GM19023 (cell line): ENCODE measurements around the gene GTPBP10.

Experiments used
- ATAC-seq: cut with Tn5 transposase; IDR thresholded peaks from one replicate; pipeline ENCODE4 v1.9.1; 2021; ENCODE audit warnings: mild to moderate bottlenecking, moderate library complexity; ENCODE audit not compliant: unreplicated experiment

The GTPBP10 gene

DNA sequence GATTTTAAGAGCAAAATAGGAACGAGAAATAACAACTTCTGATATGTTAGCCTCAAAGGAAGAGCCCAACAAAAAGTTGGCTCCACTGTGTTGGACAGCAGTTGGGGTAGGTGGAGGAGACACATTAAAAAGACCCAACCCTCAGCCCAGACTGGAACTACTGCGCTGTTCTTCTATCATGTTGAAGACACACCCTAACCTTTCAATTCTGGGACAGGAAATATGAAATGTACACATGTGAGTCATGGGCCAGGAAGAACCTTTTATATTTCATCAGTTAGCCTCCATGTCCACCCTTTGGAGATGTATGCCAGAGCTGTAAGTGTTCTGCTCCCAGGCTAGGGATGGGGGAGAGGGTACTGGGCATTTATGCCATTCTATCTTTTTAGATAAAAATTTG lies 78.9 kb downstream of the GTPBP10 start:
- ATAC-seq = no peak

DNA sequence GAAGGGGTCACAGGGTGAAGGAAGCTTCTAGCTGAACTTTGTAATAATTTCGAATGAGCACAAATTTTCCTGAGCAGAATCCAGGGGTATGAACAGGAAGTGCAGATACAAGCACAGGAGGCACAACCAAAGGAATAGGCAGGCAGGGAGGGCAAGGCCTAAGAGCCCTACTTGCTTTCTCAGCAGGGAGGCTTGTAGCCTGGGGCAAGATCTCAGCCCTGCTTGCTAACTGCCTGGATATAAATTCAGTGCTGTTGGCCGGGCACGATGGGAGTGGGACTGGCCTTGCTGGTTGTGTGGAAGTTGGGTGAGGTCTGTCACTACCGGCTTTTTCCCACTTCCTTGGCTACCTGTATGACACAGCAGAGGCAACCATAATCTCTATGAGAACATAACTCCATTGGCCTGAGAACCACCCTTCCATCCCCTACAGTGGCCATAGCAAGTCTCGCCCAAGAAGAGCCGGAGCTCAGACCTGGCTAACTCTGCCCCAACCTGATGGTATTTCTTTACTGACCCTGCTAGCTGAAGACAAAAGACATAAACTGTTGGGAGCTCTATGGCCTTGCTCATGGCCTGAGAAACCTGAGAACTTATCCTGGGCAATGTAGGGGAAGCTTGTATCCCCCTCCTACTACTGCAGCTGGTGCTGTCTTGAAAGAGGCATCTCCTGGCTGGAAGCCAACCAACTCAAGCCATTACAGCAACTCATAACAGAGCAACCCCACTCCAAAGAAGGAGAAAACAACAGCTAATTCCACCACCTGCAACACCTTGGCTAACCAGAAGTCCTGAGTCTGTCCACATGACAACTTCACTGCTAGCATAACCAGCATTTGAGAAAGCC lies 84.3 kb downstream of the GTPBP10 start:
- no peak for ATAC-seq

DNA sequence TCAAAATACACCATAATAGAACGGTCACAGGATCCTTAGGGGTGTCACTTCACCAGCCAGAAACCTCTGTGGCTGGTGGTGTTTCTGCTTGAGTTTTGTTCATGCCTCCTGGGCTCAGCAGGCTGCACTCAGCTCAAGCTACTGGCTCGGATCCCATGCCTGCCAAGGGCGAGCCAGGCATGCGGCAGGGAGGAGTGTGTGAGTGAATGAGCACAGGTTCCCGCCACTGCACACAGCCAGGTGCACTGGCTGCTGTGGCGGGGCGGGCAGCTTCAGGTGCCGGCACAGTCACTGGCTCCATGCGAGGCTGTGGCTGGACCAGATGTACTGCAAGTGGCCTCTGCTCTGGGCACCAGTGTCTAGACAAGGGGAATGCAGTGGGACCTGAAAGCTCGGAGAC lies 86.2 kb downstream of the GTPBP10 start:
- ATAC-seq = no peak

DNA sequence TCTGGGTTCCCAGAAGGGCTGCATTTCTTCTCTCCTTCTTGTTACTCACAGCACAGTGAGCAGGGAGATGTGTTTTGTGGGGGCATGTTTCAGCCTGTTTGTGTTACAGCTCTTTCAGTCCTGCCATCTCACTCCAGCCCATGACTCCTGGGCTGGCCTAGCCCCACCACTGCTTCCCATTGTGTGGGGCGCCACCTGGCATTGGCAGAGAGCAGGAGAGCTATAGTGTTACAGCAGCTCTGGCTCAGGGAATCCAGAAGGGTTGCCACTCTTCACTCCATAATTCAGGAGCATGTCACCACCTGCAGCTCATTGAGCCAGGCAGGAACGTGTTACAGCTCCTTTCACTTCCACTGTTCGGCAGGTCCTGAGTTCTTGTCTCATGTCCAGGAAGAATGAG lies 86.7 kb downstream of the GTPBP10 start:
- ATAC-seq = no peak
